Measurements from ENCODE around the gene CAMK2D. TPM values are rescaled to one million over a fixed set of nuclear protein-coding genes. Genes with fewer than 3 reads are reported as not detected.

CAMK2D gene
- total and polyA plus RNA-seq, 2 donors (not counting 1 experiment from before 2014, with no cell fraction given) = 120 to 262 TPM

DNA sequence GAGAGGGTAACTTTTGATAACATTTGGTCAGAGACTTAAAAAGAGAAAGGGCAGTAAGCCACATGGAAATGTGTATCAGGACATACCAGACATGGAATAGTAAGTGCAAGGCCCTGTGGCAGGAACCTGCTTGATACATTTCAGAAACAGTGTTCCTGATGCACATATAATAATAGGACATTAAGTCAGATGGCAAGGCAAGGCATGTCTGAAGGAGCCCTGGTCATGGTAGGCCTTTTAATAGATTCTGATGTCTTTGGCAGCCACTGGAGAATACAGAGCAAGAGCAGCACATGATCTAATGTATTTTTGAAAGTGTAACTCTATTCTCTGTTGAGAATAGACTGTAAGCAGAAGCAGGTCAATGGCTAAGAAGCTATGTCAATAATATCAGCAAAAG is 279.7 kb downstream of the CAMK2D start:
- no peak overlapping the region for H3K4me2 ChIP-seq (ENCODE audit: extremely low read depth, insufficient read depth, low read length)
- no peak for DNase-seq (ENCODE audit: low read depth in 2 of 2)
- no peak overlapping the region for H3K9ac ChIP-seq (ENCODE audit: insufficient read depth, low read length)
- no peaks in the 10 kb centered on the region for H3K79me2 ChIP-seq (ENCODE audit: control insufficient read depth, insufficient read depth, low read length)
- TF ChIP-seq, protein P1, sequence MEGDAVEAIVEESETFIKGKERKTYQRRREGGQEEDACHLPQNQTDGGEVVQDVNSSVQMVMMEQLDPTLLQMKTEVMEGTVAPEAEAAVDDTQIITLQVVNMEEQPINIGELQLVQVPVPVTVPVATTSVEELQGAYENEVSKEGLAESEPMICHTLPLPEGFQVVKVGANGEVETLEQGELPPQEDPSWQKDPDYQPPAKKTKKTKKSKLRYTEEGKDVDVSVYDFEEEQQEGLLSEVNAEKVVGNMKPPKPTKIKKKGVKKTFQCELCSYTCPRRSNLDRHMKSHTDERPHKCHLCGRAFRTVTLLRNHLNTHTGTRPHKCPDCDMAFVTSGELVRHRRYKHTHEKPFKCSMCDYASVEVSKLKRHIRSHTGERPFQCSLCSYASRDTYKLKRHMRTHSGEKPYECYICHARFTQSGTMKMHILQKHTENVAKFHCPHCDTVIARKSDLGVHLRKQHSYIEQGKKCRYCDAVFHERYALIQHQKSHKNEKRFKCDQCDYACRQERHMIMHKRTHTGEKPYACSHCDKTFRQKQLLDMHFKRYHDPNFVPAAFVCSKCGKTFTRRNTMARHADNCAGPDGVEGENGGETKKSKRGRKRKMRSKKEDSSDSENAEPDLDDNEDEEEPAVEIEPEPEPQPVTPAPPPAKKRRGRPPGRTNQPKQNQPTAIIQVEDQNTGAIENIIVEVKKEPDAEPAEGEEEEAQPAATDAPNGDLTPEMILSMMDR (conservative IDR thresholded peaks at IDR 0.05 in 1 of 2, IDR thresholded peaks at IDR 0.05 in 1 of 2; ENCODE audit: low read depth in 1 of 2, low read length in 2 of 2) = no peak
- no peak for TF ChIP-seq EZH2 (IDR thresholded peaks at IDR 0.05; ENCODE audit: low read length, missing control alignments)
- no peaks in the 10 kb centered on the region for H3K4me1 ChIP-seq (ENCODE audit: control insufficient read depth, extremely low read depth, insufficient read depth, low read length)
- no peak overlapping the region for H3K27ac ChIP-seq (ENCODE audit: insufficient read depth, low read length)
- no peak overlapping the region for H3K4me3 ChIP-seq (replicated peaks in 1 of 4; ENCODE audit: control extremely low read depth in 1 of 4, insufficient read depth in 1 of 4, low read depth in 3 of 4, low read length in 4 of 4)
- no peaks in the 10 kb centered on the region for H4K20me1 ChIP-seq (ENCODE audit: control insufficient read depth, extremely low read depth, insufficient read depth, low read length)
- no peak overlapping the region for H2AFZ ChIP-seq (ENCODE audit: low read length)
- H3K36me3 ChIP-seq (ENCODE audit: control insufficient read depth, insufficient read depth, low read length) = no peaks in the 10 kb centered on the region
- peaks cover 2% of the 10 kb centered on the region for H3K9me3 ChIP-seq (ENCODE audit: control insufficient read depth, insufficient read depth, low read depth, low read length)
- no peaks in the 10 kb centered on the region for H3K27me3 ChIP-seq (ENCODE audit: control insufficient read depth, insufficient read depth, low read length)

DNA sequence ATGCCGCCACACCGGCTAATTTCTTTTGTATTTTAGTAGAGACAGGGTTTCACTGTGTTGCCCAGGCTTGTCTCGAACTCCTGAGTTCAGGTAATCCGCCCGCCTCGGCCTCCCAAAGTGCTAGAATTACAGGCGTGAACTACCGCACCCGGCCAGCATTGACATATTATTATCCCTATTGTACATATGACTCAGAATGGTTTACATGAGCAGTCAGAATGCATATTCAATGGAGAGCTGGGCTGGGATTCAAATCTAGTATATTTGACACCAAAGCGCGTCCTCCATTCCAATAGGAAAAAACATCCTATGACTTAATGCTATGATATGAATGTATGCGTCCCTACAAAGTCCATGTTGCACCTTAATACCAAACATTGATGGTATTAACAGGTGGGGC is 281.4 kb downstream of the CAMK2D start:
- H3K9me3 ChIP-seq (ENCODE audit: control insufficient read depth, insufficient read depth, low read depth, low read length) = peaks cover 2% of the 10 kb centered on the region
- no peak overlapping the region for H3K9ac ChIP-seq (ENCODE audit: insufficient read depth, low read length)
- H3K4me2 ChIP-seq (ENCODE audit: extremely low read depth, insufficient read depth, low read length) = no peak overlapping the region
- no peaks in the 10 kb centered on the region for H3K4me1 ChIP-seq (ENCODE audit: control insufficient read depth, extremely low read depth, insufficient read depth, low read length)
- TF ChIP-seq, protein P1 (conservative IDR thresholded peaks at IDR 0.05 in 1 of 2, IDR thresholded peaks at IDR 0.05 in 1 of 2; ENCODE audit: low read depth in 1 of 2, low read length in 2 of 2) = no peak
- TF ChIP-seq EZH2 (IDR thresholded peaks at IDR 0.05; ENCODE audit: low read length, missing control alignments) = no peak
- H3K36me3 ChIP-seq (ENCODE audit: control insufficient read depth, insufficient read depth, low read length) = no peaks in the 10 kb centered on the region
- H2AFZ ChIP-seq (ENCODE audit: low read length) = no peak overlapping the region
- no peaks in the 10 kb centered on the region for H3K79me2 ChIP-seq (ENCODE audit: control insufficient read depth, insufficient read depth, low read length)
- H4K20me1 ChIP-seq (ENCODE audit: control insufficient read depth, extremely low read depth, insufficient read depth, low read length) = no peaks in the 10 kb centered on the region
- no peak for DNase-seq (ENCODE audit: low read depth in 2 of 2)
- no peak overlapping the region for H3K4me3 ChIP-seq (replicated peaks in 1 of 4; ENCODE audit: control extremely low read depth in 1 of 4, insufficient read depth in 1 of 4, low read depth in 3 of 4, low read length in 4 of 4)
- H3K27me3 ChIP-seq (ENCODE audit: control insufficient read depth, insufficient read depth, low read length) = no peaks in the 10 kb centered on the region
- no peak overlapping the region for H3K27ac ChIP-seq (ENCODE audit: insufficient read depth, low read length)

DNA sequence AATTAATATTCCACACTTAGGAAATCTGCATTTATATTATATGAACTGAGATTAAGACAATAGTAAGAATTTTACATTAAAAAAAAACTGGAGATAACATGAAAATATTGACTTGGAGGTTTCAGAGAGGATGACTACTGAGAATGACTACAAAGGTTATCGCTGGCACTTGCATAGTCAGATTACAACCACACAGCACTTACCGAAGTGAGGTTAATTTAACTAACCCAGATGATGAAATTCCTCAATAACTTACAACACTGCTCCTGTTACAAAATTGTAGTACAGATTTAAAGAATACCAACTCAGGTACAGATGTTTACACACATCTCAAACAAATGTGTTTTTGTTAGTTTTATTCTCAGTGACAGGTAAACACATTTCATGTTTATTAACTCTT is 283.5 kb downstream of the CAMK2D start:
- H3K36me3 ChIP-seq (ENCODE audit: control insufficient read depth, insufficient read depth, low read length) = no peaks in the 10 kb centered on the region
- no peak overlapping the region for H3K27ac ChIP-seq (ENCODE audit: insufficient read depth, low read length)

More for the DNA sequence above, 283.5 kb downstream of the CAMK2D start:
- DNase-seq (ENCODE audit: low read depth in 2 of 2) = no peak
- peaks cover 5% of the 10 kb centered on the region for H3K4me1 ChIP-seq (ENCODE audit: control insufficient read depth, extremely low read depth, insufficient read depth, low read length)
- no peak overlapping the region for H2AFZ ChIP-seq (ENCODE audit: low read length)
- H3K9me3 ChIP-seq (ENCODE audit: control insufficient read depth, insufficient read depth, low read depth, low read length) = peaks cover 2% of the 10 kb centered on the region
- no peaks in the 10 kb centered on the region for H4K20me1 ChIP-seq (ENCODE audit: control insufficient read depth, extremely low read depth, insufficient read depth, low read length)
- no peaks in the 10 kb centered on the region for H3K27me3 ChIP-seq (ENCODE audit: control insufficient read depth, insufficient read depth, low read length)
- H3K4me3 ChIP-seq (replicated peaks in 1 of 4; ENCODE audit: control extremely low read depth in 1 of 4, insufficient read depth in 1 of 4, low read depth in 3 of 4, low read length in 4 of 4) = no peak overlapping the region
- H3K9ac ChIP-seq (ENCODE audit: insufficient read depth, low read length) = no peak overlapping the region
- no peak overlapping the region for H3K4me2 ChIP-seq (ENCODE audit: extremely low read depth, insufficient read depth, low read length)
- no peaks in the 10 kb centered on the region for H3K79me2 ChIP-seq (ENCODE audit: control insufficient read depth, insufficient read depth, low read length)
- TF ChIP-seq EZH2 (IDR thresholded peaks at IDR 0.05; ENCODE audit: low read length, missing control alignments) = no peak
- TF ChIP-seq, protein P1 (conservative IDR thresholded peaks at IDR 0.05 in 1 of 2, IDR thresholded peaks at IDR 0.05 in 1 of 2; ENCODE audit: low read depth in 1 of 2, low read length in 2 of 2) = no peak

Data from fibroblast of lung (primary cell).